Neural cell (in vitro differentiated cells): ENCODE measurements around the gene CCT5.

Experiments
- EP300 ChIP-seq: fragments of 450-650 bp; conservative IDR thresholded peaks from 2 replicates; pipeline ENCODE4 v1.6.1; 2014; ENCODE audit warnings: antibody characterized with exemption, mild to moderate bottlenecking, moderate library complexity; ENCODE audit not compliant: poor library complexity, severe bottlenecking
- EZH2 ChIP-seq: fragments of 200-600, 300-800 bp; shearing (Covaris generic), sonication (generic); IDR thresholded peaks from 2 replicates; pipeline ENCODE4 v1.6.1; 2014; ENCODE audit warnings: antibody characterized with exemption, low read length, borderline replicate concordance, mild to moderate bottlenecking; ENCODE audit not compliant: insufficient read depth, poor library complexity, severe bottlenecking
- MXI1 ChIP-seq: fragments of 450-650 bp; conservative IDR thresholded peaks from 2 replicates; pipeline ENCODE4 v1.6.1; 2014; ENCODE audit warnings: antibody characterized with exemption, mild to moderate bottlenecking; ENCODE audit not compliant: poor library complexity, severe bottlenecking
- POLR2AphosphoS5 ChIP-seq: IDR thresholded peaks from 2 replicates; pipeline ENCODE4 v1.6.1; 2012
- RAD21 ChIP-seq: fragments of 450-650 bp; conservative IDR thresholded peaks from 2 replicates; pipeline ENCODE4 v1.6.1; 2014; ENCODE audit warnings: antibody characterized with exemption, mild to moderate bottlenecking, moderate library complexity
- SMC3 ChIP-seq: fragments of 450-650 bp; conservative IDR thresholded peaks from 2 replicates; pipeline ENCODE4 v1.6.1; 2014; ENCODE audit warnings: antibody characterized with exemption, mild to moderate bottlenecking, moderate library complexity; ENCODE audit not compliant: poor library complexity
- TAF1 ChIP-seq: IDR thresholded peaks from 2 replicates; pipeline ENCODE4 v1.6.1; 2012; ENCODE audit warnings: low read depth
- TF ChIP-seq, protein P1 (sequence below): fragments of 450-650 bp; IDR thresholded peaks from 2 replicates; pipeline ENCODE4 v1.5.1; 2014; ENCODE audit warnings: antibody characterized with exemption, mild to moderate bottlenecking, moderate library complexity; ENCODE audit not compliant: poor library complexity, severe bottlenecking
- TF ChIP-seq, protein P2 (sequence below): IDR thresholded peaks from 2 replicates; pipeline ENCODE4 v1.6.1; 2012; ENCODE audit warnings: borderline replicate concordance

DNA sequence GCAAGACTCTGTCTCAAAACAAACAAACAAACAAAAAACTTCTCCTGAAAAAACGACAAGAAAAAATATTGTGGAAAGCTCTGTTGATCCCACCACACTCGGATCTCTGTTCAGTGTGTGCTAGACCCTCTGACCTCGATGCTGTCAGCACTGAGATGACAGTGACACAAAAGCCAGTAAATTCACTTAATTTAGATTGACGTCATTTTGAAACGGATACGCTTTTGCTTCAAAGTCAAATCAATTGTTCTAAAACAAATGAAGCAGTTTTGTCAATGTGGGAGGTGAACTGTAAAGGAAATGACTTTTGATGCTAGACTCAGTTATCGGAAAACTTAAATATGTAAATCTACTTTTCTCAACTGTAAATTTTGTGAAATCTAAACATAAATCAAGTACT is 26.6 kb downstream of the CCT5 start:
- TF ChIP-seq RAD21 = no peak
- TF ChIP-seq, protein P1, sequence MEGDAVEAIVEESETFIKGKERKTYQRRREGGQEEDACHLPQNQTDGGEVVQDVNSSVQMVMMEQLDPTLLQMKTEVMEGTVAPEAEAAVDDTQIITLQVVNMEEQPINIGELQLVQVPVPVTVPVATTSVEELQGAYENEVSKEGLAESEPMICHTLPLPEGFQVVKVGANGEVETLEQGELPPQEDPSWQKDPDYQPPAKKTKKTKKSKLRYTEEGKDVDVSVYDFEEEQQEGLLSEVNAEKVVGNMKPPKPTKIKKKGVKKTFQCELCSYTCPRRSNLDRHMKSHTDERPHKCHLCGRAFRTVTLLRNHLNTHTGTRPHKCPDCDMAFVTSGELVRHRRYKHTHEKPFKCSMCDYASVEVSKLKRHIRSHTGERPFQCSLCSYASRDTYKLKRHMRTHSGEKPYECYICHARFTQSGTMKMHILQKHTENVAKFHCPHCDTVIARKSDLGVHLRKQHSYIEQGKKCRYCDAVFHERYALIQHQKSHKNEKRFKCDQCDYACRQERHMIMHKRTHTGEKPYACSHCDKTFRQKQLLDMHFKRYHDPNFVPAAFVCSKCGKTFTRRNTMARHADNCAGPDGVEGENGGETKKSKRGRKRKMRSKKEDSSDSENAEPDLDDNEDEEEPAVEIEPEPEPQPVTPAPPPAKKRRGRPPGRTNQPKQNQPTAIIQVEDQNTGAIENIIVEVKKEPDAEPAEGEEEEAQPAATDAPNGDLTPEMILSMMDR = no peak
- no peak for TF ChIP-seq EZH2
- TF ChIP-seq, protein P2, sequence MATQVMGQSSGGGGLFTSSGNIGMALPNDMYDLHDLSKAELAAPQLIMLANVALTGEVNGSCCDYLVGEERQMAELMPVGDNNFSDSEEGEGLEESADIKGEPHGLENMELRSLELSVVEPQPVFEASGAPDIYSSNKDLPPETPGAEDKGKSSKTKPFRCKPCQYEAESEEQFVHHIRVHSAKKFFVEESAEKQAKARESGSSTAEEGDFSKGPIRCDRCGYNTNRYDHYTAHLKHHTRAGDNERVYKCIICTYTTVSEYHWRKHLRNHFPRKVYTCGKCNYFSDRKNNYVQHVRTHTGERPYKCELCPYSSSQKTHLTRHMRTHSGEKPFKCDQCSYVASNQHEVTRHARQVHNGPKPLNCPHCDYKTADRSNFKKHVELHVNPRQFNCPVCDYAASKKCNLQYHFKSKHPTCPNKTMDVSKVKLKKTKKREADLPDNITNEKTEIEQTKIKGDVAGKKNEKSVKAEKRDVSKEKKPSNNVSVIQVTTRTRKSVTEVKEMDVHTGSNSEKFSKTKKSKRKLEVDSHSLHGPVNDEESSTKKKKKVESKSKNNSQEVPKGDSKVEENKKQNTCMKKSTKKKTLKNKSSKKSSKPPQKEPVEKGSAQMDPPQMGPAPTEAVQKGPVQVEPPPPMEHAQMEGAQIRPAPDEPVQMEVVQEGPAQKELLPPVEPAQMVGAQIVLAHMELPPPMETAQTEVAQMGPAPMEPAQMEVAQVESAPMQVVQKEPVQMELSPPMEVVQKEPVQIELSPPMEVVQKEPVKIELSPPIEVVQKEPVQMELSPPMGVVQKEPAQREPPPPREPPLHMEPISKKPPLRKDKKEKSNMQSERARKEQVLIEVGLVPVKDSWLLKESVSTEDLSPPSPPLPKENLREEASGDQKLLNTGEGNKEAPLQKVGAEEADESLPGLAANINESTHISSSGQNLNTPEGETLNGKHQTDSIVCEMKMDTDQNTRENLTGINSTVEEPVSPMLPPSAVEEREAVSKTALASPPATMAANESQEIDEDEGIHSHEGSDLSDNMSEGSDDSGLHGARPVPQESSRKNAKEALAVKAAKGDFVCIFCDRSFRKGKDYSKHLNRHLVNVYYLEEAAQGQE = no peak
- no peak for TF ChIP-seq EP300
- no peak for TF ChIP-seq SMC3
- no peak for TF ChIP-seq POLR2AphosphoS5
- TF ChIP-seq TAF1 = no peak
- no peak for TF ChIP-seq MXI1
